GM13977 (cell line): ENCODE data around the gene ANKRD40.

Source experiments
- DNase-seq: peaks from one replicate; pipeline ENCODE4 v3.0.0; 2012; ENCODE audit warnings: low spot score
- CTCF ChIP-seq: IDR thresholded peaks from 2 replicates; pipeline ENCODE4 v1.5.1; 2012; ENCODE audit warnings: mild to moderate bottlenecking, control low read depth; ENCODE audit not compliant: insufficient read depth; ENCODE audit errors: extremely low read depth, missing control alignments
- in situ Hi-C: fragments of 300-500 bp; cut with MboI; formaldehyde crosslinking; loops from one replicate; pipeline ENCODE4 v1.12.0; 2022; ENCODE audit warnings: low sequenced_read_pairs, low pct_unique_long_range_greater_than_20kb, mixed read lengths, inconsistent platforms; ENCODE audit not compliant: unreplicated experiment

ANKRD40 gene

GRCh38 chr17:50658616-50659015 is 49.1 kb downstream of the ANKRD40 start:
- in situ Hi-C loops, result no loop called here
- DNase-seq, result no peak
- no peak for TF ChIP-seq CTCF

- in situ Hi-C loops, result no loop called here
- DNase-seq, result no peak
- TF ChIP-seq CTCF, result no peak
Measured at GRCh38 chr17:50657627-50658026, 50.1 kb downstream of the ANKRD40 start.

- in situ Hi-C loops, result no loop called here
- TF ChIP-seq CTCF, result no peak
- no peak for DNase-seq
Measured at GRCh38 chr17:50657054-50657453, 50.7 kb downstream of the ANKRD40 start.

- no peak for DNase-seq
- in situ Hi-C loops, result no loop called here
- no peak for TF ChIP-seq CTCF
Measured at GRCh38 chr17:50656509-50656908, 51.2 kb downstream of the ANKRD40 start.

- DNase-seq, result no peak
- no peak for TF ChIP-seq CTCF
- in situ Hi-C loops, result no loop called here
Measured at GRCh38 chr17:50653738-50654137, 54.0 kb downstream of the ANKRD40 start.

GRCh38 chr17:50651661-50652060 is 56.1 kb downstream of the ANKRD40 start:
- TF ChIP-seq CTCF, result no peak
- in situ Hi-C loops, result no loop called here
- no peak for DNase-seq
